ENCODE measurements around the gene FAM13B.
"Not testable (repeated sequence)": the region's sequence is repeated elsewhere in the genome, so short reads cannot be mapped to it uniquely, and the experiment has no call there.

FAM13B gene

GRCh38 chr5:137975208-137975607 lies 57.7 kb downstream of the FAM13B start:
- no peak for TF ChIP-seq JUND (IDR thresholded peaks at IDR 0.05; ENCODE audit: low read depth)
- no peak for DNase-seq (ENCODE audit: low read depth in 1 of 2, low spot score in 1 of 2)
- in situ Hi-C loops (cut with HindIII; ENCODE audit: low pct_unique_long_range_greater_than_20kb, low sequenced_read_pairs): no loop called here

- DNase-seq (ENCODE audit: low read depth in 1 of 2, low spot score in 1 of 2); in situ Hi-C loops (cut with HindIII; ENCODE audit: low pct_unique_long_range_greater_than_20kb, low sequenced_read_pairs): not testable (repeated sequence)
These were observed 62.5 kb downstream of the FAM13B start for GRCh38 chr5:137970384-137970783.

GRCh38 chr5:137960819-137961218 lies 72.1 kb downstream of the FAM13B start:
- no peak for TF ChIP-seq JUND (IDR thresholded peaks at IDR 0.05; ENCODE audit: low read depth)
- no peak for DNase-seq (ENCODE audit: low read depth in 1 of 2, low spot score in 1 of 2)
- in situ Hi-C loops (cut with HindIII; ENCODE audit: low pct_unique_long_range_greater_than_20kb, low sequenced_read_pairs): no loop called here

- no peak for TF ChIP-seq JUND (IDR thresholded peaks at IDR 0.05; ENCODE audit: low read depth)
- DNase-seq (ENCODE audit: low read depth in 1 of 2, low spot score in 1 of 2): no peak
- in situ Hi-C loops (cut with HindIII; ENCODE audit: low pct_unique_long_range_greater_than_20kb, low sequenced_read_pairs): no loop called here
These were observed 72.7 kb downstream of the FAM13B start for GRCh38 chr5:137960141-137960540.

GRCh38 chr5:137959488-137959887 lies 73.4 kb downstream of the FAM13B start:
- in situ Hi-C loops (cut with HindIII; ENCODE audit: low pct_unique_long_range_greater_than_20kb, low sequenced_read_pairs): no loop called here
- no peak for TF ChIP-seq JUND (IDR thresholded peaks at IDR 0.05; ENCODE audit: low read depth)

GRCh38 chr5:137957948-137958347 lies 74.9 kb downstream of the FAM13B start:
- no peak for DNase-seq (ENCODE audit: low read depth in 1 of 2, low spot score in 1 of 2)
- in situ Hi-C loops (cut with HindIII; ENCODE audit: low pct_unique_long_range_greater_than_20kb, low sequenced_read_pairs): no loop called here
- TF ChIP-seq JUND (IDR thresholded peaks at IDR 0.05; ENCODE audit: low read depth): no peak

More at GRCh38 chr5:137959488-137959887, 73.4 kb downstream of the FAM13B start:
- no peak for DNase-seq (ENCODE audit: low read depth in 1 of 2, low spot score in 1 of 2)

GRCh38 chr5:137954131-137954879 lies 78.6 kb downstream of the FAM13B start:
- DNase-seq (ENCODE audit: low read depth in 1 of 2, low spot score in 1 of 2): no peak

GRCh38 chr5:137945825-137946224 lies 87.1 kb downstream of the FAM13B start:
- no peak for DNase-seq (ENCODE audit: low read depth in 1 of 2, low spot score in 1 of 2)
- in situ Hi-C loops (cut with HindIII; ENCODE audit: low pct_unique_long_range_greater_than_20kb, low sequenced_read_pairs): no loop called here
- no peak for TF ChIP-seq JUND (IDR thresholded peaks at IDR 0.05; ENCODE audit: low read depth)

More at GRCh38 chr5:137954131-137954879, 78.6 kb downstream of the FAM13B start:
- TF ChIP-seq JUND (IDR thresholded peaks at IDR 0.05; ENCODE audit: low read depth): no peak
- in situ Hi-C loops (cut with HindIII; ENCODE audit: low pct_unique_long_range_greater_than_20kb, low sequenced_read_pairs): no loop called here

- in situ Hi-C loops (cut with HindIII; ENCODE audit: low pct_unique_long_range_greater_than_20kb, low sequenced_read_pairs); DNase-seq (ENCODE audit: low read depth in 1 of 2, low spot score in 1 of 2): not testable (repeated sequence)
These were observed 88.6 kb downstream of the FAM13B start for GRCh38 chr5:137944280-137944679.

- no peak for TF ChIP-seq JUND (IDR thresholded peaks at IDR 0.05; ENCODE audit: low read depth)
- in situ Hi-C loops (cut with HindIII; ENCODE audit: low pct_unique_long_range_greater_than_20kb, low sequenced_read_pairs): no loop called here
- DNase-seq (ENCODE audit: low read depth in 1 of 2, low spot score in 1 of 2): no peak
These were observed 93.5 kb downstream of the FAM13B start for GRCh38 chr5:137939331-137939730.

GRCh38 chr5:137938751-137939143 lies 94.1 kb downstream of the FAM13B start:
- in situ Hi-C loops (cut with HindIII; ENCODE audit: low pct_unique_long_range_greater_than_20kb, low sequenced_read_pairs): no loop called here
- no peak for TF ChIP-seq JUND (IDR thresholded peaks at IDR 0.05; ENCODE audit: low read depth)
- DNase-seq (ENCODE audit: low read depth in 1 of 2, low spot score in 1 of 2): no peak

GRCh38 chr5:137937994-137938750 lies 94.7 kb downstream of the FAM13B start:
- no peak for DNase-seq (ENCODE audit: low read depth in 1 of 2, low spot score in 1 of 2)
- in situ Hi-C loops (cut with HindIII; ENCODE audit: low pct_unique_long_range_greater_than_20kb, low sequenced_read_pairs): no loop called here
- no peak for TF ChIP-seq JUND (IDR thresholded peaks at IDR 0.05; ENCODE audit: low read depth)

GRCh38 chr5:137935694-137936093 lies 97.2 kb downstream of the FAM13B start:
- no peak for DNase-seq (ENCODE audit: low read depth in 1 of 2, low spot score in 1 of 2)
- no peak for TF ChIP-seq JUND (IDR thresholded peaks at IDR 0.05; ENCODE audit: low read depth)

More at GRCh38 chr5:137935694-137936093, 97.2 kb downstream of the FAM13B start:
- in situ Hi-C loops (cut with HindIII; ENCODE audit: low pct_unique_long_range_greater_than_20kb, low sequenced_read_pairs): no loop called here
